ENCODE data around the gene ADO. TPM values are rescaled to one million over a fixed set of nuclear protein-coding genes. Genes with fewer than 3 reads are reported as not detected.

ADO gene
- polyA plus RNA-seq, 1 experiment, result 7.8 TPM

- H3K27me3 ChIP-seq (ENCODE audit: control insufficient read depth, insufficient read depth, low read length), result peaks cover 2% of the 10 kb centered on the region; the same call in 1 of the 2 replicates
- TF ChIP-seq CTCF (IDR thresholded peaks at IDR 0.05; ENCODE audit: insufficient read depth, low read depth, low read length), result no peak
- no peak for DNase-seq (ENCODE audit: low read depth)
- H3K36me3 ChIP-seq (ENCODE audit: control insufficient read depth, insufficient read depth, low read length), result no peaks in the 10 kb centered on the region
- ChIA-PET POLR2A (no interaction called here), CTCF (no interaction called here)
- no peak overlapping the region for H3K4me3 ChIP-seq (ENCODE audit: low read depth, low read length)
Observed at GRCh38 chr10:62844280-62845011, 39.9 kb downstream of the ADO start.

- no peak for TF ChIP-seq CTCF (IDR thresholded peaks at IDR 0.05; ENCODE audit: insufficient read depth, low read depth, low read length)
- peaks cover 4% of the 10 kb centered on the region for H3K27me3 ChIP-seq (ENCODE audit: control insufficient read depth, insufficient read depth, low read length)
- no peaks in the 10 kb centered on the region for H3K36me3 ChIP-seq (ENCODE audit: control insufficient read depth, insufficient read depth, low read length)
- POLR2A ChIA-PET, result no interaction called here
- CTCF ChIA-PET, result no interaction called here
- H3K4me3 ChIP-seq (ENCODE audit: low read depth, low read length), result no peak overlapping the region
- no peak for DNase-seq (ENCODE audit: low read depth)
Observed at GRCh38 chr10:62847433-62847832, 42.9 kb downstream of the ADO start.

- ChIA-PET CTCF (interaction anchor here (0.6 to 1.1 kb wide), 3 partner anchors 13 to 323 kb away, joined by 3 to 4 read pairs (median 3); no protein-coding TSS in a partner anchor), POLR2A (no interaction called here)
- DNase-seq (ENCODE audit: low read depth), result no peak
- H3K27me3 ChIP-seq (ENCODE audit: control insufficient read depth, insufficient read depth, low read length), result peaks cover 4% of the 10 kb centered on the region; the same call in 1 of the 2 replicates
- TF ChIP-seq CTCF (IDR thresholded peaks at IDR 0.05; ENCODE audit: insufficient read depth, low read depth, low read length), result no peak
- no peak overlapping the region for H3K4me3 ChIP-seq (ENCODE audit: low read depth, low read length)
- no peaks in the 10 kb centered on the region for H3K36me3 ChIP-seq (ENCODE audit: control insufficient read depth, insufficient read depth, low read length)
Observed at GRCh38 chr10:62850646-62851045, 46.1 kb downstream of the ADO start.

GRCh38 chr10:62851442-62851841 lies 46.9 kb downstream of the ADO start:
- POLR2A ChIA-PET, result no interaction called here
- CTCF ChIA-PET, result interaction anchor here (0.6 to 1.1 kb wide), 3 partner anchors 12 to 322 kb away, joined by 3 to 4 read pairs (median 3); no protein-coding TSS in a partner anchor
- 0 out of 2 replicates have a peak, but pooled peaks have one; percentile 12 for TF ChIP-seq CTCF (IDR thresholded peaks at IDR 0.05; ENCODE audit: insufficient read depth, low read depth, low read length)
- no peak for DNase-seq (ENCODE audit: low read depth)
- Histone ChIP-seq H3K27me3 (ENCODE audit: control insufficient read depth, insufficient read depth, low read length) (peaks cover 4% of the 10 kb centered on the region; the same call in 1 of the 2 replicates), H3K4me3 (ENCODE audit: low read depth, low read length) (no peak overlapping the region), H3K36me3 (ENCODE audit: control insufficient read depth, insufficient read depth, low read length) (no peaks in the 10 kb centered on the region)

GRCh38 chr10:62852961-62853702 lies 48.6 kb downstream of the ADO start:
- ChIA-PET CTCF (no interaction called here), POLR2A (no interaction called here)
- Histone ChIP-seq H3K36me3 (ENCODE audit: control insufficient read depth, insufficient read depth, low read length) (no peaks in the 10 kb centered on the region), H3K4me3 (ENCODE audit: low read depth, low read length) (no peak overlapping the region), H3K27me3 (ENCODE audit: control insufficient read depth, insufficient read depth, low read length) (peaks cover 4% of the 10 kb centered on the region; the same call in 1 of the 2 replicates)
- no peak for DNase-seq (ENCODE audit: low read depth)
- TF ChIP-seq CTCF (IDR thresholded peaks at IDR 0.05; ENCODE audit: insufficient read depth, low read depth, low read length), result no peak

Measured in BJ (cell line).